ENCODE results near the gene PSMD7.

GRCh38 chr16:74322301-74322710, 25.7 kb downstream of the PSMD7 start:
- TF ChIP-seq CREB1 (IDR thresholded peaks at IDR 0.05; ENCODE audit: low read depth), result no peak
- no peak for TF ChIP-seq EP300 (IDR thresholded peaks at IDR 0.05; ENCODE audit: borderline replicate concordance)
- TF ChIP-seq RAD21 (IDR thresholded peaks at IDR 0.05; ENCODE audit: low read depth), result no peak
- TF ChIP-seq YY1 (IDR thresholded peaks at IDR 0.05; ENCODE audit: low read depth), result no peak

Measured in Ishikawa (cell line).